D721Med (cell line): Measurements from ENCODE around the gene TFEC.
"Not testable (repeated sequence)": the region's sequence is repeated elsewhere in the genome, so short reads cannot be mapped to it uniquely, and the experiment has no call there.

Experiments
- DNase-seq: peaks from one replicate; pipeline ENCODE4 v3.0.0; 2011; ENCODE audit warnings: low spot score; ENCODE audit not compliant: insufficient read length
- FAIRE-seq: peaks from 2 replicates; lab custom pipeline; 2011; peaks lifted over from hg19 to GRCh38; lab: Jason Lieb, UNC
- TF ChIP-seq, protein P1 (sequence below): IDR thresholded peaks from 2 replicates; pipeline ENCODE4 v1.5.1; 2012; ENCODE audit warnings: mild to moderate bottlenecking, control low read depth; ENCODE audit not compliant: insufficient read depth; ENCODE audit errors: missing control alignments

Gene TFEC, protein sequence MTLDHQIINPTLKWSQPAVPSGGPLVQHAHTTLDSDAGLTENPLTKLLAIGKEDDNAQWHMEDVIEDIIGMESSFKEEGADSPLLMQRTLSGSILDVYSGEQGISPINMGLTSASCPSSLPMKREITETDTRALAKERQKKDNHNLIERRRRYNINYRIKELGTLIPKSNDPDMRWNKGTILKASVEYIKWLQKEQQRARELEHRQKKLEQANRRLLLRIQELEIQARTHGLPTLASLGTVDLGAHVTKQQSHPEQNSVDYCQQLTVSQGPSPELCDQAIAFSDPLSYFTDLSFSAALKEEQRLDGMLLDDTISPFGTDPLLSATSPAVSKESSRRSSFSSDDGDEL

DNA sequence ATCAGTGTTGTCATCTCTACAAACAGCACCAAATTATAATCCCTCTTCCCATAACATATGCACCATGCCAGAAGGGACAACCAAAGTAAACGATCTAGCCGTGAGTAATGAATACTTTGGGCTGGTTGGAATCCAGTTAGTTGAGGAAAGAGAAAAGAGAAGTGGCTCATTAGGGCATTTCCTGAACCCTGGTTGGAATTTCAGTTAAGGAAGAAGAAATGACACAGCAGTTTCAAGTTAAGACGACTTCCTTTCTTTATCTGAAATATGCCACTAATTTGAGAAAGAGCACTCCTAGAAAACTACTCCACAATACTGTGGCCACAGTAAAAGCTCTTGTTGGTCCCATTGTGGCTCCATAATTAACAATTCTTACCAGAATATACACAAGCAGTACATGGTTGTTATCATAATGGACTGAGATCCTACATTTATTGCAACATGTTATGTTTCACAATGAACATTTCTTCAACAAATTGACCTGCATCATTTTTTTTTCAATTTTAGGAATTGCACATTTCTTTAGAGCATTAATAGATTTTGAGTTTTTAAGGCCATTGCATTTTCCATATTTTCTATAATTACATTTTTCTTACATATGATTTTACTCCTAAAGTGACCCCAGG, at the start of gene TFEC:
TFEC (minus strand) TSS at position 113 of the 626 bp plus-strand sequence. CDS start 46,322 bp downstream, outside the sequence.
- DNase-seq = no peak
- TF ChIP-seq, protein P1, sequence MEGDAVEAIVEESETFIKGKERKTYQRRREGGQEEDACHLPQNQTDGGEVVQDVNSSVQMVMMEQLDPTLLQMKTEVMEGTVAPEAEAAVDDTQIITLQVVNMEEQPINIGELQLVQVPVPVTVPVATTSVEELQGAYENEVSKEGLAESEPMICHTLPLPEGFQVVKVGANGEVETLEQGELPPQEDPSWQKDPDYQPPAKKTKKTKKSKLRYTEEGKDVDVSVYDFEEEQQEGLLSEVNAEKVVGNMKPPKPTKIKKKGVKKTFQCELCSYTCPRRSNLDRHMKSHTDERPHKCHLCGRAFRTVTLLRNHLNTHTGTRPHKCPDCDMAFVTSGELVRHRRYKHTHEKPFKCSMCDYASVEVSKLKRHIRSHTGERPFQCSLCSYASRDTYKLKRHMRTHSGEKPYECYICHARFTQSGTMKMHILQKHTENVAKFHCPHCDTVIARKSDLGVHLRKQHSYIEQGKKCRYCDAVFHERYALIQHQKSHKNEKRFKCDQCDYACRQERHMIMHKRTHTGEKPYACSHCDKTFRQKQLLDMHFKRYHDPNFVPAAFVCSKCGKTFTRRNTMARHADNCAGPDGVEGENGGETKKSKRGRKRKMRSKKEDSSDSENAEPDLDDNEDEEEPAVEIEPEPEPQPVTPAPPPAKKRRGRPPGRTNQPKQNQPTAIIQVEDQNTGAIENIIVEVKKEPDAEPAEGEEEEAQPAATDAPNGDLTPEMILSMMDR = no peak
- FAIRE-seq = no peak

DNA sequence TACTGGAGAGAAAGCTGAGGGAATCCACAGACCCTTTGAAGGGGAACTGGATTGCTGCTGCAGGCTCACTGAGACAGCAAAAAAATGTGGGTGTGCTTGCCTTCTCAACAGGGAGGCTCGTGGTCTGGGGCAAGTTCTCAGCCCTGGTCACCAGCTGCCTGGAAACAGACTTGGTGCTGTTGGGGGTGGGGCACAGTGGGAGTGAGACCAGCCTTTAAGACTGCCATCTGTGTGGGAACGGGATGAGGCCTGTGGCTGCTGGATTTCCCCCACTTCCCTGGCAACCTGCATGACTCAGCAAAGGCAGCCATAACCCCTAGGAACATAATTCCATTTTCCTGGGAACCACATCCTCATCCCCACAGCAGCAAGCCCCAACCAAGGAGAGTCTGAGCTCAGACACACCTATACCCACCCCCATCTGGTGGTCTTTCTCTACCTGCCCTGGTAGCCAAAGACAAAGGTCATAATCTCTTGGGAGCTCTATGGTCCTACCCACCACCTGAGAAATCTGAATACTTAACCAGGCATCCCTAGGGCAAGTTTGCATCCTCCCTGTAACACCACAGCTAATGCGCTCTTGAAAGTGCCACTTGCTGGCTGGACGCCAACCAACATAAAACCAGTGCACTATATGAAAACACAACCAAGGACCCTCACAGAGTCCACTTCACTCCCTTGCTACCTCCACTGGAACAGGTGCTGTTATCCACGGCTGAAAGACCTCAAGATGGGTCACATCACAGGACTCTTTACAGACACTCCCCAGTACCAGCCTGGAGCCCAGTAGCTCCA, 45.0 kb upstream of the TFEC start:
- TF ChIP-seq, protein P1 = no peak
- FAIRE-seq = no peak
- DNase-seq = no peak

DNA sequence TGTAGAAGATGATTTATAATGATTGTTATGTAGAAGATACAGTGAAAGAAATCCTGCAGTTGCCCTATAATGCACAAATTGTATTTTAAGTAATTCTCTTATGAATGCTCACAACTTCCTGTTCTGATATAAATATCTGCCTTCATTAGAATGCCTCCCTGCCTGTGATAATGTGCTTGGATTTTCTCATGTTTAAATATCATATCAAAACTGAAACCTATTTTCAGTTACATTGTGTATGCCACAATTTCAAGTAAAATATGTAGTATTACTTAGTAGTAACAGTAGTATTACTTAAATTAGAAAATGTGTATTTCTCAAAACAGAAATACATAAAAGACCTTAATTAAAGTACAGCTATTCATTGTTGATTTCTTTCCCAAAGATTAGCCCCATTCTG, 41.1 kb upstream of the TFEC start:
- DNase-seq = no peak
- TF ChIP-seq, protein P1 = no peak
- no peak for FAIRE-seq

DNA sequence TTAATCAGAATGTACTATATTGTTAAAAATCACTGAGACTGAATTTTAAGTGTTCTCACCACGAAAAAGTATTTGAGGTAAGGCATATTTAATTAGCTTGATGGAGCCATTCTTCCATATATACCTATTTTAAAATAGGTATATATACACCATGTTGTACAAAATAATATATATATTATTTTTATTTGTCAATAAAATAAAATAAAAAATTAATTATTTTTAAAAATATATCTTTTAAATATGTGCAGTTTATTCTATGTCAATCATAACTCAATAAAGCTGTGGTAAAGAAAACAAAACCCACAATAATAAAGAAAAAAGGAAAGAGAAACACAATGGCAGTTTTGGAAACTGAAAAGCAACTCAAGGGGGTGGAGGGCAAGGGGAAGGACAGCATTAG, 33.6 kb upstream of the TFEC start:
- TF ChIP-seq, protein P1 = no peak
- FAIRE-seq (no peak), DNase-seq (no peak)

DNA sequence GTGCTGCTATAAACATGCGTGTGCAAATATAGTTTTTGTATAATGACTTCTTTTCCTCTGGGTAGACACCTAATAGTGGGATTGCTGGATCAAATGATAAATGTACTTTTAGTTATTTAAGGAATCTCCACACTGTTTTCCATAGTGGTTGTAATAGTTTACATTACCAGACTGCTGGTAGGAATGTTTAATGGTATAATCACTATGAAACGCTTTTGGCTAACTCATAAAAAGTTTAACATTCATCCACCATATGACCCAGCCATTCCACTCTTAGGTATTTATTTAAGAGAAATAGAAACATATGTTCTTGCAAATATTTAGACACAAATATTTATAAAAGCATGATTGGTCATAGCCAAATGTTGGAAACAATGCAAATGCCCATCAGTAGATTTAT, 32.1 kb upstream of the TFEC start:
- TF ChIP-seq, protein P1 = no peak
- no peak for FAIRE-seq
- DNase-seq = no peak

DNA sequence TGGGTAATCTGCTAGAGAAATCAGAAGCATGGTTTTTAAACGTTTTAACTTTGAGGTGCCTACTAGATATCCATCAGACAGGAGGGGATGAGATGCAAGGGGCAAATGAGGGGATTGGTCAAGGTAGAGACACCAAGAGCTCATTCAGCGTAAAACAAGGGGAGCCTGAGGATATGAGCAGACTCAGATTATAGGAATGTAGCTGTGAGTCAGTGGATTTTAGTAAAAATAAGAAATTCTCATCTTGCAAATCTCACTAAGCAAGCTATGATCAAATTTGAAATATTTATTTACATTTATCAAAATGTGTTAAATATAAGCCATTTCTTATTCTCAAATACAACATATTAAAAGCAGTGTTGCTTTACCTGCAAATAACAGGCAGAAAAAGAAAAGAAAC, 21.4 kb upstream of the TFEC start:
- DNase-seq = no peak
- TF ChIP-seq, protein P1 = no peak
- FAIRE-seq = no peak

DNA sequence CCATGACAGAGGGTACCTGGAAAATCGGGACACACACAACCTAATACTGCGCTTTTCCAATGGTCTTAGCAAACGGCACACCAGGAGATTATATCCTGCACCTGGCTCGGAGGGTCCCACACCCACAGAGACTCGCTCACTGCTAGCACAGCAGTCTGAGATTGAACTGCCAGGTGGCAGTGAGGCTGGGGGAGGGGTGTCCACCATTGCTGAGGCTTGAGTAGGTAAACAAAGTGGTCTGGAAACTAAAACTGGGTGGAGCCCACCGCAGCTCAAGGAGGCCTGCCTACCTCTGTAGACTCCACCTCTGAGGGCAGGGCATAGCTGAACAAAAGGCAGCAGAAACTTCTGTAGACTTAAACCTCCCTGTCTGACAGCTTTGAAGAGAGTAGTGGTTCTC, 16.7 kb upstream of the TFEC start:
- DNase-seq, FAIRE-seq: not testable (repeated sequence)
